Tongue (tissue), 2 donors: ENCODE results near the gene CBL. TPM values are rescaled to one million over a fixed set of nuclear protein-coding genes. Genes with fewer than 3 reads are reported as not detected.

Source experiments
- DNase-seq: peaks from one replicate; pipeline ENCODE4 v3.0.0-alpha.2; 2015
- total RNA-seq: library from RNA; depleted of rRNA; stranded (reverse); fragments of >200 nt; gene quantifications from one replicate; pipeline ENCODE4 v1.2.3, GENCODE V29; 2014

The CBL gene
- total RNA-seq, 1 donor from 2014 or later, result 10.9 TPM

GRCh38 chr11:119315131-119316015 is 109.2 kb downstream of the CBL start:
- DNase-seq, result peak; percentile 93

- DNase-seq, result peak; percentile 89
Measured at GRCh38 chr11:119316016-119316728, 110.0 kb downstream of the CBL start.

GRCh38 chr11:119316729-119317591 is 110.8 kb downstream of the CBL start, which contains the start of gene MCAM:
TSS of gene MCAM (minus strand) at chr11:119317130. CDS start at chr11:119317101, 29 bp downstream.
- peak; percentile 87 for DNase-seq

GRCh38 chr11:119317592-119318239 is 111.6 kb downstream of the CBL start:
- no peak for DNase-seq

- peak; percentile 76 for DNase-seq
Measured at GRCh38 chr11:119318240-119319135, 112.3 kb downstream of the CBL start.

- DNase-seq, result no peak
Measured at GRCh38 chr11:119319136-119319699, 113.1 kb downstream of the CBL start.

- DNase-seq, result no peak
Measured at GRCh38 chr11:119319700-119320239, 113.6 kb downstream of the CBL start.

GRCh38 chr11:119320240-119320775 is 114.2 kb downstream of the CBL start:
- peak; percentile 54 for DNase-seq

- peak; percentile 73 for DNase-seq
Measured at GRCh38 chr11:119320776-119321524, 114.8 kb downstream of the CBL start.

GRCh38 chr11:119322360-119322739 is 116.2 kb downstream of the CBL start:
- DNase-seq, result no peak

- no peak for DNase-seq
Measured at GRCh38 chr11:119322921-119323531, 116.9 kb downstream of the CBL start.

- DNase-seq, result peak; percentile 92
Measured at GRCh38 chr11:119323532-119324033, 117.4 kb downstream of the CBL start.

GRCh38 chr11:119324189-119324588 is 118.0 kb downstream of the CBL start:
- DNase-seq, result no peak

GRCh38 chr11:119329320-119329719 is 123.2 kb downstream of the CBL start:
- DNase-seq, result no peak

GRCh38 chr11:119330237-119330636 is 124.1 kb downstream of the CBL start:
- DNase-seq, result no peak

GRCh38 chr11:119332111-119332765 is 126.1 kb downstream of the CBL start:
- DNase-seq, result no peak

GRCh38 chr11:119334174-119334930 is 128.2 kb downstream of the CBL start, which contains the start of gene RNF26:
TSS of gene RNF26 (plus strand) at chr11:119334527. CDS start at chr11:119335123, 596 bp downstream.
- DNase-seq, result peak; percentile 99
